Right cardiac atrium (tissue), 5 donors: ENCODE results near the gene TBC1D28. TPM values are rescaled to one million over a fixed set of nuclear protein-coding genes. Genes with fewer than 3 reads are reported as not detected.
"Not testable (repeated sequence)": the region's sequence is repeated elsewhere in the genome, so short reads cannot be mapped to it uniquely, and the experiment has no call there.

ENCODE experiments used
- ATAC-seq, 2 donors: fragments of 200-7000 bp; cut with Tn5 transposase; one replicate each; pipeline versions ENCODE4 v1.8.0 to v1.9.1; 2020; ENCODE audit warnings: moderate library complexity in 2 of 2, mild to moderate bottlenecking in 1 of 2
- DNase-seq, 3 donors: peaks; one replicate each; pipeline ENCODE4 v3.0.0-alpha.2; 2020
- H3K27ac ChIP-seq: one replicate; pipeline ENCODE4 v1.5.1; 2013; ENCODE audit warnings: mild to moderate bottlenecking, low read length, control low read depth, moderate library complexity
- H3K27me3 ChIP-seq: one replicate; pipeline ENCODE4 v1.6.1; 2013; ENCODE audit not compliant: control insufficient read depth, insufficient read depth
- H3K4me1 ChIP-seq: one replicate; pipeline ENCODE4 v1.6.1; 2013; ENCODE audit warnings: low read length; ENCODE audit not compliant: control insufficient read depth, insufficient read depth
- H3K4me3 ChIP-seq: one replicate; pipeline ENCODE4 v1.5.1; 2013; ENCODE audit warnings: low read length, control low read depth
- H3K9me3 ChIP-seq: one replicate; pipeline ENCODE4 v1.6.1; 2013; ENCODE audit warnings: low read length; ENCODE audit not compliant: control insufficient read depth
- WGBS: extraction: QIAGEN DNeasy Blood & Tissue Kit; methylation state at CpG from one replicate; pipeline ENCODE4 v1.1.7; 2013; 5-methylcytosine and 5-hydroxymethylcytosine counted together
- intact Hi-C, 4 donors: fragments of 100-400 bp; cut with DNase I; formaldehyde crosslinking; loops; one replicate each; pipeline versions ENCODE4 v1.11.0 to v1.14.0; 2022 to 2023
- long read RNA-seq, 4 donors: library from polyadenylated mRNA; unstranded; transcript quantifications; one replicate each; pipeline ENCODE4 v2.0.0, GENCODE V29; 2020 to 2021
- polyA plus RNA-seq: library from polyadenylated mRNA; stranded (reverse); fragments of 200-250 nt; gene quantifications from one replicate; pipeline ENCODE4 v1.2.3, GENCODE V29; 2013
- total RNA-seq, 4 donors: library from RNA; stranded (reverse); fragmentation: NEBNext Ultra II Directional; extraction: Animal tissue kit (Norgen Biotek cat#: 25700); gene quantifications; one replicate each; pipeline ENCODE4 v1.2.1, GENCODE V29; 2021
- donor health status: healthy with polysubstance abuse.
- donor health status: DM: no; HTN: yes; CAD: no.
- donor health status: DM: no; HTN: no; CAD: no.
- donor health status: DM: no; HTN: yes; CAD: no; lungs with severe emphysema.
- donor health status: DM: yes; HTN: yes; CAD: no.

Gene TBC1D28
- total RNA-seq (not detected), polyA plus RNA-seq (not detected)
- long read RNA-seq, donor 1, partial matches to known transcripts = 0 of 1 reads
- long read RNA-seq, donor 1, other reads (novel, unspliced or antisense) = 1 of 1 reads
- long read RNA-seq, donor 2 = 0 reads
- long read RNA-seq, donor 3 = 0 reads
- long read RNA-seq, donor 4 = 0 reads

DNA sequence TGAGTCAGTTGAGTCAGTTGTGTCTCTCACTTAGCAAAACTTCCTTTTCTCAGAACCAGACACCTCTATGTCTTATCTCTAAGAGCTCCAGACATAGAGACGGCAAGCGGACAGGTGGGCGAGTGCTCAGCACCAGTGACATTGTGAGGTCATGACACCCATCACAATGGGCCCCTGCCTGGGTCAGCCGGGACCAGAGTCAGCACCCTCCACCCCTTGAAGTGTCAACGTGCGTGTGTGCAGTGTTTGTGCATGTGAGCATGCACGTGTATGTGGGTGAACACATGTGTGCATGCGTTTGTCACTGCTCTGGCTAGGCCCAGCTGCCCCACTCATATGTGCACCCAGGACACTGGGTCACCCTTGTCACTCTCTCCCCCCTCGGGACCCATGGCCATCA lies at the start of gene TBC1D28:
Gene TBC1D28 (minus strand): TSS at position 101 of the 400 bp plus-strand sequence. CDS start 3,039 bp downstream, outside the sequence.
- ATAC-seq, intact Hi-C loops, H3K27me3 ChIP-seq, H3K4me1 ChIP-seq, H3K27ac ChIP-seq, H3K9me3 ChIP-seq, H3K4me3 ChIP-seq: not testable (repeated sequence)
- DNase-seq = peak in 1 of 3 donors; percentile 21
- WGBS = 85% methylated on average over 9 of the region's 9 CpGs

DNA sequence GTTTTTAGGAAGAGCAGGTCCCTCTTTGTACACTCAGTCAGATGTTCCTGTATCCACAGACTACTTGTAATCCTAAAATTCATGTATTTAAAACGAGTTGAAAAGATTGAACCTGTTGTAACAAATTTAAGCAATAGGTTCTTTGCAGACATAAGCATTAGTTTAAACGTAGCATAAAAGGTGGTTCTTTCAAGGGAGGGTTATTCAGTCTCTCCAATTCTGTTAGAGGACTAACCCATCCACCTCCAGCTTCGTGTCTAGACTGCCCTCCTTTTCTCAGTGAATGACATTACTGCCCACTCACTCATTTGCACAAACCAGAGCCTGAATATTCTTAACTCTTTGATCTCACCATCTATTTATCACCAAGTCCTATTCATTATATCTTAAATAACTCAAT lies 38.5 kb upstream of the TBC1D28 start:
- ATAC-seq, H3K27ac ChIP-seq, DNase-seq, H3K9me3 ChIP-seq, H3K4me1 ChIP-seq, intact Hi-C loops, H3K27me3 ChIP-seq: not testable (repeated sequence)
- 1% methylated on average over 3 of the region's 3 CpGs for WGBS
- H3K4me3 ChIP-seq = peak overlapping the region; percentile 59

- peak; percentile 92 to 99 for ATAC-seq
- H3K27me3 ChIP-seq, H3K4me1 ChIP-seq, H3K27ac ChIP-seq, H3K9me3 ChIP-seq, intact Hi-C loops: not testable (repeated sequence)
- peak within 1 kb of the TSS; percentile 59 for H3K4me3 ChIP-seq
- peak; percentile 87 to 95 (median 93) for DNase-seq
- WGBS = 0% methylated on average over 52 of the region's 58 CpGs
Measured at GRCh38 chr17:18681767-18682571, 37.8 kb upstream of the TBC1D28 start, which contains the start of gene FOXO3B. FOXO3B (minus strand) TSS chr17:18682314; CDS start chr17:18681651, 663 bp downstream.

- H3K4me1 ChIP-seq, H3K4me3 ChIP-seq, ATAC-seq, DNase-seq, intact Hi-C loops, H3K9me3 ChIP-seq, H3K27me3 ChIP-seq, H3K27ac ChIP-seq: not testable (repeated sequence)
- WGBS = 98% methylated on average over 28 of the region's 29 CpGs
Measured at GRCh38 chr17:18677381-18677780, 33.2 kb upstream of the TBC1D28 start.

- DNase-seq, H3K27ac ChIP-seq, H3K4me1 ChIP-seq, H3K4me3 ChIP-seq, ATAC-seq, H3K27me3 ChIP-seq, H3K9me3 ChIP-seq, intact Hi-C loops: not testable (repeated sequence)
- 99% methylated on average over 3 of the region's 3 CpGs for WGBS
Measured at GRCh38 chr17:18676928-18677327, 32.7 kb upstream of the TBC1D28 start.

GRCh38 chr17:18672395-18673227 lies 28.4 kb upstream of the TBC1D28 start:
- H3K27me3 ChIP-seq, H3K4me1 ChIP-seq, H3K27ac ChIP-seq, intact Hi-C loops, H3K9me3 ChIP-seq, H3K4me3 ChIP-seq: not testable (repeated sequence)
- 98% methylated on average over 77 of the region's 102 CpGs for WGBS
- ATAC-seq (peak; percentile 31 to 45), DNase-seq (peak in 1 of 3 donors; percentile 15)

- intact Hi-C loops = not testable (repeated sequence)
Measured at GRCh38 chr17:18668625-18669024, 24.4 kb upstream of the TBC1D28 start.

DNA sequence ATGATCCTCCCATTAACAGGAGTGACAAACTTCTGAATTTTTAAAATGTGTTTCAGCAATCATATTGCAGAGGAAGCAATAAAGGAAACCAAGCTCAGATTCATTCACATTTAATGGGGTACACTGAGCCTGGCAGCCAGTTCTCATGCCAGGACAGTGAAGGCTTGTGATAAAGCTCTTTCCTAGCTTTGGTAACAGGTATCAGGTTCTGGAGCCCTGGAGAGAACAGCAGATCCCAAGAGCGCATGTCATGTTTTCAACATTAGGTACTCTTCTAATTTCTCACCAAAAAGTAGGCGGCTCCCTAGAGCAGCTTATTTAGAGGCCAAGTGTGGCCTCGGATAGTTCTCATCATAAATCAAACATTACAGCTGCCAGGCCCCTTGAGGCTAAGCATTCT lies 23.3 kb upstream of the TBC1D28 start:
- H3K9me3 ChIP-seq = not testable (repeated sequence)

More at GRCh38 chr17:18668625-18669024, 24.4 kb upstream of the TBC1D28 start:
- not testable (repeated sequence) for H3K9me3 ChIP-seq, H3K27ac ChIP-seq, H3K27me3 ChIP-seq, H3K4me1 ChIP-seq, H3K4me3 ChIP-seq, ATAC-seq, DNase-seq
- WGBS = 100% methylated on average over 1 of the region's 1 CpG

DNA sequence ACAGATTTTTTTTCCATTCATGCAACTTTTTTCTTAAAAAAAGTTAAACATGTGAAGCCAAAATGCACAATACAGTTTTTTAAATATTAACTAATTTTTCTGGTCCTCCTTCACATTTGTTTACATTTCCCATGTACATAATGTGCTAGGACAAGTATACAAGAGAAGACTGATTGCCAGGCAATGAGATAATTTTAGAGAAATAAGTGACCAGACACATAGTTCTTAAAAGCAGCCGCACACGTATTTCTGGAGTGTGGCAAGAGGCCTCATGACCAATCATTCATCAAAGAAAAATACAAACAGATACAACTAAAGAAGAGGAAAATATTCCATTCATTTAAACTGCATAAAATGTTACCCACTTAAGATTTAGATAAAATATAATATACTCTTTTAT lies 22.1 kb upstream of the TBC1D28 start:
- H3K9me3 ChIP-seq, H3K27ac ChIP-seq, DNase-seq, ATAC-seq, intact Hi-C loops, H3K4me3 ChIP-seq, H3K27me3 ChIP-seq, H3K4me1 ChIP-seq: not testable (repeated sequence)
- WGBS = no CpG with 5 or more reads among the region's 2 CpGs

More for the DNA sequence above, 23.3 kb upstream of the TBC1D28 start:
- ATAC-seq, H3K27me3 ChIP-seq, DNase-seq, H3K4me3 ChIP-seq, intact Hi-C loops, H3K27ac ChIP-seq, H3K4me1 ChIP-seq: not testable (repeated sequence)
- WGBS = 92% methylated on average over 3 of the region's 3 CpGs

- H3K4me1 ChIP-seq, H3K27me3 ChIP-seq, ATAC-seq, H3K9me3 ChIP-seq, intact Hi-C loops, DNase-seq, H3K4me3 ChIP-seq, H3K27ac ChIP-seq: not testable (repeated sequence)
- 93% methylated on average over 5 of the region's 5 CpGs for WGBS
Measured at GRCh38 chr17:18661924-18662624, 17.9 kb upstream of the TBC1D28 start.
